ENCODE results near the gene INPP5D.
A peak's percentile ranks its signal among the peaks of the same experiment; 100 is the strongest.

INPP5D gene

GRCh38 chr2:233247116-233247515 lies 187.0 kb downstream of the INPP5D start:
- DNase-seq, result no peak

- DNase-seq, result peak; percentile 36
Observed at GRCh38 chr2:233247744-233248143, 187.6 kb downstream of the INPP5D start.

GRCh38 chr2:233248999-233249398 lies 188.9 kb downstream of the INPP5D start:
- DNase-seq, result no peak

GRCh38 chr2:233250568-233250967 lies 190.4 kb downstream of the INPP5D start:
- DNase-seq, result no peak

- no peak for DNase-seq
Observed at GRCh38 chr2:233250985-233251305, 190.8 kb downstream of the INPP5D start.

GRCh38 chr2:233251306-233252116 lies 191.4 kb downstream of the INPP5D start, which contains the start of gene ATG16L1:
Gene ATG16L1, plus strand, starts transcription at chr2:233251673. Its CDS starts 155 bp downstream, at chr2:233251828.
- DNase-seq, result peak; percentile 95

- no peak for DNase-seq
Observed at GRCh38 chr2:233252227-233252626, 192.1 kb downstream of the INPP5D start.

- no peak for DNase-seq
Observed at GRCh38 chr2:233255151-233255550, 195.0 kb downstream of the INPP5D start.

- no peak for DNase-seq
Observed at GRCh38 chr2:233256048-233256447, 195.9 kb downstream of the INPP5D start.
